K562 (cell line): ENCODE measurements around the gene METTL25. TPM values are rescaled to one million over a fixed set of nuclear protein-coding genes. Genes with fewer than 3 reads are reported as not detected.

ENCODE experiments used
- ATAC-seq: fragments of 200-7000 bp; cut with Tn5 transposase; 3 replicates; pipeline ENCODE4 v1.9.1; 2020; ENCODE audit warnings: moderate library complexity
- BruUV-seq: library from RNA; stranded (reverse); fragments of 400-500 nt; replicated peaks from 2 replicates; lab custom pipeline; 2021; lab: Mats Ljungman, UMichigan
- CTCF ChIA-PET: fragments of 300-600 bp; formaldehyde crosslinking; extraction: SDS; loops from one replicate; lab custom pipeline; 2021; ENCODE audit warnings: low intra/inter-chr PET ratio; lab: Yijun Ruan, JAX
- POLR2A ChIA-PET: fragments of 300-600, 350-650 bp; sonication (Branson Sonifier 250); formaldehyde crosslinking; extraction: SDS; loops from one replicate; lab custom pipeline; 2021; ENCODE audit warnings: antibody characterized with exemption, inconsistent platforms; lab: Yijun Ruan, JAX
- DNase-seq, 4 experiments: peaks; one replicate each; pipeline versions ENCODE4 v3.0.0 to v3.0.0-alpha.2; 2011 to 2018; ENCODE audit warnings: low spot score in 3 of 4, mixed read lengths in 3 of 4; ENCODE audit errors: extremely low read depth in 1 of 4
- FAIRE-seq: peaks from 2 replicates; lab custom pipeline; 2011; peaks lifted over from hg19 to GRCh38; lab: Jason Lieb, UNC
- H2AFZ ChIP-seq: 2 replicates; pipeline ENCODE4 v1.6.0; 2011; ENCODE audit warnings: low read depth, low read length, control low read depth, inconsistent platforms
- H3K27ac ChIP-seq: fragments of 200-600 bp; 3 replicates; pipeline ENCODE4 v1.8.0; 2011; ENCODE audit warnings: low read depth, mild to moderate bottlenecking, control low read depth, inconsistent platforms, low read length, moderate library complexity, mixed read lengths; ENCODE audit errors: extremely low read depth
- H3K27me3 ChIP-seq, 2 experiments: fragments of 300-600 bp in 1 of 2; 2 replicates in 1 of 2; 3 replicates in 1 of 2; pipeline versions ENCODE4 v1.6.0 to v1.8.0; 2011; ENCODE audit warnings: inconsistent platforms in 2 of 2, low read length in 2 of 2, mild to moderate bottlenecking in 1 of 2, mixed read lengths in 1 of 2, moderate library complexity in 1 of 2; ENCODE audit not compliant: control insufficient read depth in 2 of 2, insufficient read depth in 2 of 2
- H3K36me3 ChIP-seq: fragments of 300-600 bp; 3 replicates; pipeline ENCODE4 v1.8.0; 2011; ENCODE audit warnings: mild to moderate bottlenecking, low read length, inconsistent platforms; ENCODE audit not compliant: control insufficient read depth, insufficient read depth
- H3K4me1 ChIP-seq, 2 experiments: fragments of 200-600 bp in 1 of 2; replicated peaks in 1 of 2; 2 replicates in 1 of 2; 3 replicates in 1 of 2; pipeline versions ENCODE4 v1.5.1 to v1.8.0; 2011; ENCODE audit warnings: inconsistent platforms in 2 of 2, low read length in 2 of 2, mild to moderate bottlenecking in 1 of 2, mixed read lengths in 1 of 2, moderate library complexity in 1 of 2; ENCODE audit not compliant: control insufficient read depth in 2 of 2, insufficient read depth in 2 of 2
- H3K4me2 ChIP-seq: 2 replicates; pipeline ENCODE4 v1.6.1; 2011; ENCODE audit warnings: low read length, control low read depth, inconsistent platforms, mixed read lengths; ENCODE audit not compliant: insufficient read depth
- H3K4me3 ChIP-seq: fragments of 200-600 bp; sonication (generic), shearing (Covaris generic); 2 replicates; pipeline ENCODE4 v1.5.1; 2016; ENCODE audit warnings: control low read depth, inconsistent platforms
- H3K79me2 ChIP-seq: fragments of 200-600 bp; 3 replicates; pipeline ENCODE4 v1.8.0; 2011; ENCODE audit warnings: low read length, inconsistent platforms; ENCODE audit not compliant: control insufficient read depth, insufficient read depth
- H3K9ac ChIP-seq, 2 experiments: 2 replicates each; pipeline versions ENCODE4 v1.6.0 to v1.6.1; 2011; ENCODE audit warnings: low read depth in 2 of 2, low read length in 2 of 2, control low read depth in 1 of 2, inconsistent platforms in 1 of 2, mild to moderate bottlenecking in 1 of 2, mixed read lengths in 1 of 2; ENCODE audit not compliant: insufficient read depth in 1 of 2
- H3K9me1 ChIP-seq: one replicate; pipeline ENCODE4 v1.6.0; 2011; ENCODE audit warnings: inconsistent platforms, mild to moderate bottlenecking, low read length, moderate library complexity; ENCODE audit not compliant: control insufficient read depth, insufficient read depth
- H3K9me3 ChIP-seq: replicated peaks from 2 replicates; pipeline ENCODE4 v1.5.1; 2011; ENCODE audit warnings: low read depth, low read length, inconsistent platforms; ENCODE audit not compliant: control insufficient read depth, insufficient read depth
- H4K20me1 ChIP-seq: replicated peaks from 2 replicates; pipeline ENCODE4 v1.6.1; 2011; ENCODE audit warnings: low read length, inconsistent platforms, mixed read lengths; ENCODE audit not compliant: control insufficient read depth, insufficient read depth
- MAZ ChIP-seq, 2 experiments: fragments of 450-650 bp in 1 of 2; sonication (generic) in 1 of 2; formaldehyde crosslinking; IDR thresholded peaks in 1 of 2; conservative IDR thresholded peaks in 1 of 2; 2 replicates each; pipeline versions ENCODE4 v1.4.0 to v1.5.0; 2020; ENCODE audit warnings: mild to moderate bottlenecking in 1 of 2, missing genetic modification reagents in 1 of 2
- PTTG1 ChIP-seq: fragments of 450-650 bp; IDR thresholded peaks from 2 replicates; pipeline ENCODE4 v1.6.1; 2016; ENCODE audit warnings: low read depth, mild to moderate bottlenecking, missing genetic modification characterization, missing compliant biosample characterization
- ZBTB26 ChIP-seq: fragments of 450-650 bp; formaldehyde crosslinking; IDR thresholded peaks from 2 replicates; pipeline ENCODE4 v1.4.0; 2022; ENCODE audit warnings: missing genetic modification characterization
- ZNF140 ChIP-seq: fragments of 250-450 bp; sonication (Bioruptor Pico); IDR thresholded peaks from 2 replicates; pipeline ENCODE4 v1.8.0; 2021; ENCODE audit warnings: moderate library complexity, mild to moderate bottlenecking, inconsistent platforms
- ZNF57 ChIP-seq: fragments of 450-650 bp; formaldehyde crosslinking; IDR thresholded peaks from 2 replicates; pipeline ENCODE4 v1.4.0; 2020; ENCODE audit warnings: mild to moderate bottlenecking, moderate library complexity
- in situ Hi-C: fragments of 300-500 bp; cut with MboI; formaldehyde crosslinking; loops from 4 replicates; pipeline ENCODE4 v1.15.0; 2018; ENCODE audit warnings: inconsistent platforms, mixed read lengths
- intact Hi-C: fragments of 100-400 bp; cut with micrococcal nuclease; formaldehyde crosslinking; loops from 2 replicates; pipeline ENCODE4 v1.14.2; 2022
- polyA plus RNA-seq, 8 experiments: library from polyadenylated mRNA; depleted of rRNA in 4 of 8; stranded (reverse) in 5 of 8; unstranded in 3 of 8; fragments of >200 nt; fragmentation: Nextera tagmentation in 2 of 8; fragmentation: Illumina TruSeq in 1 of 8; extraction: Ambion mirVana in 2 of 8; extraction: Trizol in 1 of 8; gene quantifications; 2 replicates each; pipeline versions ENCODE4 v1.2.1 to v1.2.3, GENCODE V29; 2011 to 2014; ENCODE audit warnings: inconsistent platforms in 1 of 8, missing spikeins in 1 of 8
- total RNA-seq, 7 experiments: library from RNA; depleted of rRNA in 6 of 7; stranded (reverse); fragments of >200 nt in 6 of 7; fragmentation: Illumina TruSeq in 2 of 7; extraction: Trizol in 2 of 7; gene quantifications; 2 replicates each; pipeline versions ENCODE4 v1.2.1 to v1.2.3, GENCODE V29; 2011 to 2021; ENCODE audit warnings: low replicate concordance in 1 of 7

Gene METTL25
- total and polyA plus RNA-seq, 9 of the 15 experiments (the other 6 are each of a cell fraction or from before 2014, with no cell fraction given) = 0.50 to 2.4 (median 1.9) TPM

GRCh38 chr12:82378997-82379396 lies 20.7 kb downstream of the METTL25 start:
- Histone ChIP-seq H3K27ac (no peak overlapping the region), H3K79me2 (no peaks in the 10 kb centered on the region), H4K20me1 (no peaks in the 10 kb centered on the region), H2AFZ (no peak overlapping the region)
- intact Hi-C loops = no loop called here
- POLR2A ChIA-PET = no interaction called here
- no peak for TF ChIP-seq ZNF140 (CRISPR knock-in tag)
- no peak for TF ChIP-seq MAZ (CRISPR knock-in tag; conservative IDR thresholded peaks at IDR 0.05 in 1 of 2, IDR thresholded peaks at IDR 0.05 in 1 of 2)
- no peak for TF ChIP-seq ZNF57 (CRISPR knock-in tag)
- no peak for TF ChIP-seq ZBTB26 (CRISPR knock-in tag)
- no peak for TF ChIP-seq PTTG1 (tag)
- TF ChIP-seq, all 486 proteins: peak for 0
- H3K9me1 ChIP-seq = no peaks in the 10 kb centered on the region
- no peak overlapping the region for H3K4me2 ChIP-seq
- in situ Hi-C loops = no loop called here
- no peak overlapping the region for H3K4me3 ChIP-seq
- no peak for ATAC-seq
- no peaks in the 10 kb centered on the region for H3K36me3 ChIP-seq
- H3K4me1 ChIP-seq = no peaks in the 10 kb centered on the region
- no TSS peak for BruUV-seq
- 0 out of 2 replicates have a peak, but pooled peaks cover 2% of the 10 kb centered on the region for H3K9me3 ChIP-seq
- CTCF ChIA-PET = no interaction called here
- H3K9ac ChIP-seq = no peak overlapping the region
- H3K27me3 ChIP-seq = no peaks in the 10 kb centered on the region
- DNase-seq = no peak
- FAIRE-seq = no peak
